ENCODE results near the gene NDUFB1.
A peak's percentile ranks its signal among the peaks of the same experiment; 100 is the strongest.

The NDUFB1 gene

DNA sequence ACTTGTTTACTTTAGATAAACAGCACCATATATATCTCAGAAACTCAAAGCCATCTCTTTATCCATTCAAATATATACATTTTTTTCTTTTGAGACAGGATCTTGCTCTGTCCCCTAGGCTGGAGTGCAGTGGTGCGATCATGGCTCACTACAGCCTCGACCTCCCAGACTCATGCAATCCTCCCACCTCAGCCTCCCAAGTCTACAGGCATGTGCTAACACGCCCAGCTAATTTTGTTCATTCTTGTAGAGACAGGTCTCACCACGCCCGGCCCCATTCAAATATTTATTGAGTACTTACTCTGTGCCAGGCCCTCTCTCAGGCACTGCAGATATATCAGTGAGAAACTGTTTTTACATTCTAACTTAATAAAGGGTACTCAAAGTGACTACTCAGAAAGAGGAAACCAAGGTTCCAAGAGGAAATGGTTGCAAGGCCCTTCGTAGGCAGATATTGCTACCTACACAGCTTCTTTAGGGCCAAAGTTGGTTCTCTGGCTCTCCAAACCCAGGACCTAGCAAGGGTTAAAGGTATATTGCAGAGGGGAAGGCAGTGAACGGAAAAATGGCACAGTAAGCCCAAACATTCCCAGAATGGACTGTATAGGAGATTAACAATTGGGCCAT is 18.0 kb downstream of the NDUFB1 start:
- intact Hi-C loops (cut with DNase I): no loop called here
- DNase-seq: no peak

DNA sequence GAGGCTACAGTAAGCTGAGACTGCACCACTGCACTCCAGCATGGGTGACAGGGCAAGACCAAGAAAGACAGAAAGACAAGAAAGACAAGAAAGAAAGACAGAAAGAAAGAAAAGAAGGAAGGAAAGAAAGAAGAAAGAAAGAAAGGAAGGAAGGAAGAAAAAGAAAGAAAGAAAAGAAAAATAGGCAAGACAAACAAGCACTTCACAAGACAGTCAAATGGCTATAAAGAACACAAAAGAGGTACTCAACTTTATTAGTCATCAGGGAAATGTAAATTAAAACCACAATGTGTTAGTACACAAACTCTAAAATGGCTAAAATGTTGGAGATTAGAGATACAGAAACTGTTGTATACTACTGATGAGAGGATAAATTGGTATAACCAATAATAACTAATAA is 21.7 kb downstream of the NDUFB1 start:
- intact Hi-C loops (cut with DNase I): no loop called here

DNA sequence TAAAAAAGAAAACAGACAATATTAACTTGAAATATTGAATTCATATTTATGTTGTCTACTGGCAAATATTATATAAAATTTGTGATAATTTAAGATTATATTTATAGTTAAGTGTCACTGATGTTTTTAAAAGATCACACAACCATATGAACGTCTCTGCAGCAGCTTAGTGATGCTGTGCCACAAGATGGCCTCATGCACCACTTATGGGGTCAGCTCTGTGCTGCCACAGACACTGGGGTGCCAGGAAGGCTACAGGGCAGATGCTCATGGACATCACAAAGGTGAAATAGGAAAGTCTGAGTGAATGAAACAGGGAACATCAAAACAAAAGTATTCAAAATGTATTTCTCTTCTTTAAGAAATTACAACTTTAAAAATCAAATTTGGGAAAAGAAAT is 28.2 kb downstream of the NDUFB1 start:
- intact Hi-C loops (cut with DNase I): no loop called here
- peak in 2 of 10 donors; percentile 10 to 17 for DNase-seq

More for the DNA sequence above, 21.7 kb downstream of the NDUFB1 start:
- DNase-seq: no peak

DNA sequence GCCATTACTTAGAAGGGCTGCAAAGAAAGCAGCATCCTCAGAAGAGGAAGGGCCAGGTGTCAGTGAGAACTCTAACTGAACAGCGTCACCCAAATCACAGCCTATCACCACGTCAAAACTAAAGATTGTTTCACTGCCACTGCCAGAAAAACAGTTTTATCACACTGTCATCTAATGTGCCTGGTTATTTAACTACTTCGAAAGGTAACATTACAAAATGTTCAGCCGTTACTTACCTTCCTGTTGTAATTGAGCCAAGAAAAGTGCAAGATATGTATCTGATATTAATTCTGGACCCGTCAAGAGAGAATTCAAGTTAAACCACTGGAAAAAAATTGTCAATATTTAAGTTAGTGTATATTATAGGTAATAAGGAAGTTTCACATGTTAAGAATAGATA is 33.0 kb downstream of the NDUFB1 start:
- intact Hi-C loops (cut with DNase I): no loop called here
- no peak for DNase-seq

DNA sequence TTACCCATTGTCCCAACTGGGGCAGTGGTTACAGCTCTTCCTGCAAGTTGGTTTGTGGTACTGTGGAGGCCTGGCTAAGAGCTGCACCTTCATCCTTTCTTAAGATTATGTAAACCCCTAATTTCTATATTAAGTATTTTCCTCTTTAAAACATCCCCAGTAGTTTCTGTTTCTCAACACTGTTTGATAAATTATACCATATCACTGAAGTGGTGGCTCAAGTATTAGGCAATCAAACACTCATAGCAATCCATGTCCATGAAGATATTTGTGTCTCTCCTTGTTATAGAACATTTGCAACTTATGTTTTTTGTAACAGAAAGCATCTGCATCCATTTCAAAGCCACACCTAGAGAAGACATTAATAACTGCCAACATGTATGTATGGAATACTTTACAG is 47.0 kb downstream of the NDUFB1 start:
- intact Hi-C loops (cut with DNase I): no loop called here

More for the DNA sequence above, 47.0 kb downstream of the NDUFB1 start:
- DNase-seq: no peak

All from posterior cingulate gyrus (tissue), 11 donors.